Measurements from ENCODE around the gene TRPV4. TPM values are rescaled to one million over a fixed set of nuclear protein-coding genes. Genes with fewer than 3 reads are reported as not detected.

The TRPV4 gene
- total RNA-seq, 1 donor from 2014 or later: 1.7 TPM

GRCh38 chr12:109822416-109822815 is 10.8 kb downstream of the TRPV4 start:
- Histone ChIP-seq H3K27me3 (ENCODE audit: control insufficient read depth, insufficient read depth, low read length) (no peaks in the 10 kb centered on the region), H3K36me3 (ENCODE audit: control insufficient read depth, insufficient read depth, low read length) (no peaks in the 10 kb centered on the region), H3K4me3 (ENCODE audit: low read depth, low read length) (no peak overlapping the region)
- no peak for DNase-seq (ENCODE audit: low read depth)
- TF ChIP-seq CTCF (IDR thresholded peaks at IDR 0.05; ENCODE audit: insufficient read depth, low read length, poor library complexity, severe bottlenecking): no peak

GRCh38 chr12:109821968-109822367 is 11.2 kb downstream of the TRPV4 start:
- no peak for DNase-seq (ENCODE audit: low read depth)
- H3K27me3 ChIP-seq (ENCODE audit: control insufficient read depth, insufficient read depth, low read length): no peaks in the 10 kb centered on the region
- no peak for TF ChIP-seq CTCF (IDR thresholded peaks at IDR 0.05; ENCODE audit: insufficient read depth, low read length, poor library complexity, severe bottlenecking)
- no peak overlapping the region for H3K4me3 ChIP-seq (ENCODE audit: low read depth, low read length)
- H3K36me3 ChIP-seq (ENCODE audit: control insufficient read depth, insufficient read depth, low read length): no peaks in the 10 kb centered on the region

GRCh38 chr12:109820816-109821381 is 12.3 kb downstream of the TRPV4 start:
- H3K4me3 ChIP-seq (ENCODE audit: low read depth, low read length): no peak overlapping the region
- TF ChIP-seq CTCF (IDR thresholded peaks at IDR 0.05; ENCODE audit: insufficient read depth, low read length, poor library complexity, severe bottlenecking): no peak
- H3K36me3 ChIP-seq (ENCODE audit: control insufficient read depth, insufficient read depth, low read length): no peaks in the 10 kb centered on the region
- H3K27me3 ChIP-seq (ENCODE audit: control insufficient read depth, insufficient read depth, low read length): no peaks in the 10 kb centered on the region
- DNase-seq (ENCODE audit: low read depth): no peak

- DNase-seq (ENCODE audit: low read depth): no peak
Observed at GRCh38 chr12:109818905-109819500, 14.2 kb downstream of the TRPV4 start.

GRCh38 chr12:109818253-109818652 is 14.9 kb downstream of the TRPV4 start:
- Histone ChIP-seq H3K27me3 (ENCODE audit: control insufficient read depth, insufficient read depth, low read length) (no peaks in the 10 kb centered on the region), H3K4me3 (ENCODE audit: low read depth, low read length) (no peak overlapping the region), H3K36me3 (ENCODE audit: control insufficient read depth, insufficient read depth, low read length) (no peaks in the 10 kb centered on the region)
- no peak for TF ChIP-seq CTCF (IDR thresholded peaks at IDR 0.05; ENCODE audit: insufficient read depth, low read length, poor library complexity, severe bottlenecking)
- DNase-seq (ENCODE audit: low read depth): no peak

More at GRCh38 chr12:109818905-109819500, 14.2 kb downstream of the TRPV4 start:
- H3K4me3 ChIP-seq (ENCODE audit: low read depth, low read length): no peak overlapping the region
- TF ChIP-seq CTCF (IDR thresholded peaks at IDR 0.05; ENCODE audit: insufficient read depth, low read length, poor library complexity, severe bottlenecking): no peak
- H3K36me3 ChIP-seq (ENCODE audit: control insufficient read depth, insufficient read depth, low read length): no peaks in the 10 kb centered on the region
- H3K27me3 ChIP-seq (ENCODE audit: control insufficient read depth, insufficient read depth, low read length): no peaks in the 10 kb centered on the region

Data from kidney epithelial cell (primary cell).